HTERT RPE-1 (cell line): Measurements from ENCODE around the gene FSTL5.
"Not testable (repeated sequence)": the region's sequence is repeated elsewhere in the genome, so short reads cannot be mapped to it uniquely, and the experiment has no call there.

Experiments
- in situ Hi-C: fragments of 300-500 bp; cut with MboI; formaldehyde crosslinking; loops from 4 replicates; pipeline ENCODE4 v1.14.3; 2020; ENCODE audit warnings: low sequenced_read_pairs

The FSTL5 gene

DNA sequence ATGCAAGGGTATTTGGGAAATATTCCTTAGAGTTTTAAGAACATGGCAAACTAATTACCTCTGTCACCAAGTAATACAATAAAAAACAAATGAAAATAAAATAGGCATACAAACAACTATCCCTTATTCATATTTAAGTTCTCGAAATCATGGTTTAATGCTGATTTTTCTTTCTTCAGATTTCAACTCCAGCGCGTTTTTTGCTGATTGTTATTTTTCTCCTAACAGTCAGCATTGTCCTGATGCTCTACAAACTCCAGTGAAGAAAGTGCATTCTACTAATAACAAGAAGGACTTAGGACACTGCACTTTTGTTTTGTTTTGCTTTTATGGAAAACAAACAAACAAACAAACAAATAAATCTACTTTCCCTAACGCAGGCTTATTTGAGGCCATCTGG lies 282.4 kb downstream of the FSTL5 start:
- in situ Hi-C loops, result no loop called here

DNA sequence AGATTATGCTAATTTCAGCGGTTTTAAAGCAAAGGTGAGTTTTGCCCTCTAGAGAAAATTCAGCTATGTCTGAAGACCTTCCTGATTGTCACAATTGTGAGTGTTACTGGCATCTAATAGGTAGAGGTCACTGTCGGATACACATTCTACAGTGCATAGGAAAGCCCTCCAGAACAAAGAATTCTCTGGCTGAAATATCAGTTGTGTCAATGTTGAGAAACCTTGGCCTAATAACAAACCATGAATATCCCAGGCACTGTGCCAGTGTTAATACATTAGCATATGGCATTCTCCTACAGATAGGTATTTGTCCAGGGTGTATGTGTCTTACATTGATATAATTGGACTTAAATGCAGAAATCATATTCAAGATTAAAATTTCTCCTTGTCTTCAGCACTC lies 294.3 kb downstream of the FSTL5 start:
- in situ Hi-C loops, result no loop called here

DNA sequence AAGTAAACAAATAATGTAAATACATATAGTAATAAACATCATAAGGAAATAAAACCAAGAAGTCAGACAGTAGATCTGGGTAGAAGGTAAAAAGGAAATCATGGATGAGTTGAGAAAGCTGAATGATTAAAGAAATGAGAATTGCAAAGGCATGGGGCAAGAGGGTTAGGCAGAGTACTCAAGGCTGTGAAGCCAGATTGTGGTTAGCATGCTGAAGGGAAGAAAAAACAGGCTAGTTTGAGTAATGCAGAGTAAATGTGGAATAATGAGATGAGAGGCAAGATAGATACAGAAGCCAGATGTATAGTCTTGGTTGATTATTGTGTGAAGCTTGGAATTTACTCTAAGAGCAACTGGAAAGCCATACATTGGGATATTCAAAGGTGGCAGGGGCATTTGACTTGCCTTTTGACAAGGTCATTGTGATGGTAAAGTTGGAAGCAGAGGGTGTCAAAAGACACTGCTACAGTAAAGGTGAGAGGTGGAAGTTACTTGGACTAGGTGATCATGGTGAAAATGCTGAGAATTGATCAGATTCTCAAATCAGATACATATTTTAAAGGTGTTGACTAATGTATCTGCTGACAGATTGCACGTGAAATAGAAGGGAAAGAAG lies 307.0 kb downstream of the FSTL5 start:
- in situ Hi-C loops, result no loop called here

DNA sequence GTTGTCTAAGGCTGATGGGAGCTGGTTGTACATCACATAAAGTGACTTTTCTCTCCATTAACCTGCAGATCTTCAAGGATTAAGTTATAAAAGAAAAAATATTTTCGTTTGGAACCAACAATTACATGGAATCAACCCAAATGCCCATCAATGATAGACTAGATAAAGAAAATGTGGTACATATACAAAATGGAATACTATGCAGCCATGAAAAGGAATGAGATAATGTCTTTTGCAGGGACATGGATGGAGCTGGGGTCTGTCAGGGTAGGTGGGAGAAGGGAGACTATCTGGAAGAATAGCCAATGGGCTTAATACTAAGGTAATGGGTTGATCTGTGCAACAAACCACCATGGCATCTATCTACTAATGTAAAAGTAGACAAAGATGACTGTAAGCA lies 313.2 kb downstream of the FSTL5 start:
- in situ Hi-C loops, result no loop called here

DNA sequence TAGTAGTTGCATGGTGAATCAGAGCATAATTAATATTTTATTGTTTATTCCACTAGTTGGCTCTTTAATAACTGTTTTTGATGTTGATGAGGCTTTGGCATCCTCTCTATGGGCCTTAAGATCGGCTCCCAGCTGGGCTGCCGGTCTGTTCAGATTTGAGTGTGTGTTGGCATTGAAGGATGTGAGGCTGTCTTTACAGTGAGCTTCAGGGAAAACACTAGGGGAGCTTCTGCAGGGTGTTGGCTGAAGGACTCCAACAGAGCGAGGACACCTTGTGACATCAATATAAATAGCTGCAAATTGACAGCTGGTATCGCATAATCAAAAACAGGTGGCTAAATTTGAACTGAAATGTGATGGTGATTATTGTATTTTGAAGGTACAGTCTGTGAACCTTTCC lies 322.0 kb downstream of the FSTL5 start:
- in situ Hi-C loops, result no loop called here

DNA sequence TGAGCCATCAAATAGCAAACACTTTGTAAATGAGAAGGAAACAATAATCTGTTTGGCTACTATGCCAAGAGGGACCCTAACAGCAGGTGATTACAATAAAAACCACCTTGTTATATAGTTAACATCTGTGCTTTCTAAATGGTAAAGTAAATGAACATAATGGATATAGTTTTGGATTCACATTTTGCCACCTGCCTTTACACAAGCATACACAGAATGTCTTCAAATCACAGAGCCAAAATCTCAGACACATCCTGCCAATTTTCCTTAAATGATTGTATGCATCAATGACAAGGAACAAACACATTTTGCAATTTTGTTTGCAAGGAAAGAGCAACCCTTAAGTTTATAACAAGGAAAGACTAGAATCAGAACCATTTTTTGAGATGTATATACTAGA lies 334.2 kb downstream of the FSTL5 start:
- in situ Hi-C loops, result no loop called here

DNA sequence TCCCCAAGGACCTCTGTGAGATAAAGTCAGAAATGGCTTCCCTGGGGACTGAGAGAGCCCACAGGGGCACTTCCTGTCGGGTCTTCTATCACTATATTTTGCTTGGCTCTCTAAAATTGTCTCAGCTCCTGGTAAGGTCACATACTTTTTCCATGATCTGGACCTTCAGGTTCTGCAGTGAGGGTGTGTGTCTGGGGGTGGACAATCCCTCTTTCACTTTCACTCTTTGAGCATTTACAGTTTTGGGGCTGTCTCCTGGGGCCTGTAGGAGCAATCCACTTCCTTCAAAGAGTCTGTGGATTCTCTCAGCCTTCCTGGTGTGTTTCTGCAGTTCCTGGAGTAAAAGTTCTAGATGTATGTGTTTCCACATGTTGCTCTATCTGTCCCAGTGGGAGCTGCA lies 335.7 kb downstream of the FSTL5 start:
- in situ Hi-C loops, result no loop called here

DNA sequence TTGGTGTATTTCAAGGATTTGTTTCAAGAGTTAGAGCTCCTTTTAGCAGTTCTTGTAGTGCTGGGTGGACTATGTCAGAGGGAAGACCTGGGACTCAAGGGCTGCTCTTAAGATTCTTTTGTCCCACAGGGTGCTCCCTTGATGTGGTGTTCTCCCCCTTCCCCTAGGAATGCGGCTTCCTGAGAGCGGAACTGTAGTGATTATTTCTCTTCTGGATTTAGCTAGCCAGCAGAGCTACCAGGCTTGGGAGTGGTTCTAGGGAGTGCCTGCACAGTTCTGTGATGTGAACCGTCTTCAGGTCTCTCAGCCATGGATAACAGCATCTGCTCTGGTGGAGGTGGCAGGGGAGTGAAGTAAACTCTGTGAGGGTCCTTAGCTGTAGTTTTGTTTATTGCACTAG lies 336.8 kb downstream of the FSTL5 start:
- in situ Hi-C loops, result no loop called here

DNA sequence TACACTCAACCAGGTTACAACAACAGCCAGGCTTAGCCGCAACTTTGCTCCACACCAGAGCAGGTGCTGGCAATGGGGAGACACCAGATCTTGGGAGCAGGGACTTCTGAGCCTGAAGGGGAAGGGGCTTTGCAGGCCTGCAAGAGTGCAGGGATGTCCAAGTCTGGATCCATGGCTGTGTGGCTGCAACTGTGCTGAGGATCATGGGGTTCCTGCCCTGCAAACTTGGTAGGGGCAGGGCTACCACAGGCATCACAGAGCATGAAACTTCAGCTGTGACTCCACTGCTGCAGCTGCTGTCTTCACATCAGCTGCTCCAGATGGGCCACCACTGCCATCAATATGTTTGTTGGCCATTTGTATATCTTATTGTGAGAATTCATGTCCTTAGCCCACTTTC lies 340.4 kb downstream of the FSTL5 start:
- in situ Hi-C loops, result no loop called here

DNA sequence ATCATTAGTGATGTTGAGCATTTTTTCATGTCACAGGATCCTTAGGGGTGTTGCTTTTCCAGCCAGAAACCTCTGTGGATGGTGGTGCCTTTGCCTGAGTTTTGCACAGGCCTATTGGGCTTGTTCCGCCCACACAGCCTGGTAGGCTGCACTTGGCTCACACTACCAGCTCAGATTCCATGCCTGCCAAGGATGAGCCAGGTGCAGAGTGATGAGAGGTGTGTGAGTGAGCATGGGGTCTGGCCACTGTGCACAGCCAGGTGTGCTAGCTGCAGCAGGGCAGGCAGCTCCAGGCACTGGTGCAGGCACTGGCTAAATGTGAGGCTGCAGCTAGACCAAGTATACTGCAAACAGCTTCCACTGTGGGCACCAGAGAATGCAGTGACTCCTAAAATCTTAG lies 341.6 kb downstream of the FSTL5 start:
- in situ Hi-C loops, result no loop called here

DNA sequence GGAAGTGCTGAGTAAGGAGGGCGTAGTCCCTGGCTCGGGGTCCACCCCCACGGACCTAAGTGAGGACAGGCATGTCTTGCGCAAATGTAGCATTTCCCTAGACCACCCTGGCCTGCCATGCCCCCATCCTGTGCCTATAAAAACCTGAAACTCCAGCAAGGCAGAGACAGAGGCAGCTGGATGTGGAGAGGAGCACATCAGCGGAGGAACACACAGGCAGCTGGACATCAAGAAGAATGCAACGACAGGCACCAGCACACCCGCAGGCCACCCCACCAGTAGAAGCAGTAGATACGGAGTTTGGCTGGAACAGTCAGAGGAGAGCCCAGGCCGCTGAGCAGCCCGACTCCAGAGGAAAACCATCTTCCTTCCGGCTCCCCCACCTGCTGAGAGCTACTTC lies 345.9 kb downstream of the FSTL5 start:
- in situ Hi-C loops, result no loop called here

DNA sequence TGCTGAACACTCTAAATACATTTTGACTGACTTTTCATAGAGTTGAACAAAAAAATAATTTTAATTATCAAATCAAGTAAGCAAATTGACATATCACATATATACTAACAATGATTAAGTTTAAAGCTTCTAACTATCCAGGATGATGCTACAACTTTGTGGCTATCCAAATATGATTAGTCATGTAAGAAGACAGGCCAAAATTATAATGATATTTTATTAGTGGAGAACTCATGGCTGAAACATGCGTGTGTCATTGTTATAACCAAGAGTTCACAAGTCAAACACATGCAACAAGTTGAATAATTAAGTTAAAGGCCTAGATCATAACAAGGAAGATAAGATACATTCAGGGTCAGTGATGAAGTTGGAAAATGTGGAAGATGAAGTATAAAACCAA lies 346.8 kb downstream of the FSTL5 start:
- in situ Hi-C loops, result no loop called here

DNA sequence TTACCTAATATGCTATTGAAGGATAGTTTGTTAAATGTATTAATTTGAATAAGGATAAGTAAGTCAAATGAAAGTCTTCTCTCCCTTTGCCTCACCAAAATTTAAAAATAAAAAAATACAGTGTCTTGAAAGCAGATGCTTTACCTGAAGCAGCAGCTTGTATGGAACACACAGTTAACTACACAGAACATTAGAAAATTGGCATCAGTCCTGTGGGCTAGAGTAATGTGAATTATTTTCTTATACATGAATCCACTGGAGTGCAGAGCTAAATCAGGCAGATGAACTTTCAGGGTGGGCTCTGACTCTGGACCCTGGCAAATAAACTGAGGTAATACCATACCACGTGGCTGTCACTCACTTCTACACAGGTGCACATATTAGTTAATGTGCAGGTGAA lies 348.0 kb downstream of the FSTL5 start:
- in situ Hi-C loops, result no loop called here

DNA sequence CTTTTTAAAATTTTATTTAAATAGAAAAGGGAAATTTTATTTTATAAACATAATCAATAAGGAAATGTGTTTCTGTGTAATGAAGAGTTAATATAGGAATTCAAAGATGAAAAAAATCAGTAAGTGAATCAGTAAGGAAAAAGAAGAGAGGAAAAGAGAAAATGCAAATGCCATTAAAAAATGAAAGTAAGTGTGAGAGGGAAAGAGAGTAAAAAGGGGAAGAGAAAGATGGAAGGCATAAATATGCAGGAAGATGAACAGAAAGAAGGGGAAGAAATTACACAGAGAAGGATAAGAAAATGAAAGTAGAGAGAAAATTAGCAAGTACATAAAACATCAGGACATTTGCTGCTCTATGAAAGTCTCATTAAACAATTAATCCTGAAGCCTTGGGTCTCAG lies 349.9 kb downstream of the FSTL5 start:
- in situ Hi-C loops, result no loop called here

DNA sequence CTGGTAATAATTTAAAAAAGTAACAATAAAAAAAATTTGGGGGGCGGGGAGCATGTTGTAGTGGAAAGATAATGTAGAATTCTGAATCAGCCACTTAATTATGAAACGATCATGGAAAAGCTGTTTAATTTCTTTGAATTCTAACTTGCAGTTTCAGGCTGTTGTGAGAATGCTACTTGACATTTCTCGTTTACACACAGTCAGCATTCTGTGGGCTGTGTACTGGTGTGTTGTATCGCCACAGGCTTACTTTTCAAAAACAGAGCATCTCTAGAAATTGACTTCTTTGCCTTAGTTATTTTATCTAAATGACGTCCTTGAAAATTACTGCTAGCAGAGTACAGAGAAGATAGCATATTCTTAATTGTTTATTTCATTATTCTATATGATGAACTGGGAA lies 350.4 kb downstream of the FSTL5 start:
- in situ Hi-C loops, result no loop called here

DNA sequence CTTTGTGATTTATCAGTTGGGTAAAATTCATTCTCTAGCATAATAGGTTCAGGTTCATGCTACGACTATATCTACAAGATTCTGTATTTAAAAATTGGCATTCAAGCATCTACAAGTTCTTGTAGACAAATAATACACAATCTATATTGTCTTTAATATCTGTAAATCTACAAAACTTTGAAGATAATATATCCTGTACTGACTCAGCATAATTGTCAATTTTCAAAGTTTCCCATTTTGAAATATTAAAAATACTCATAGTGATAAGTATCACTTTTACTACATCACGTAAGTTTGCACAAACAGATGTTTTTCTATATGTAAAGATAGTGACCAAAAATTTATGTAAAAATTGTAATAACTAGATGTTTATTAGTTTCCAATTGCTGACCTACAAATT lies 360.6 kb downstream of the FSTL5 start:
- in situ Hi-C loops, result no loop called here

DNA sequence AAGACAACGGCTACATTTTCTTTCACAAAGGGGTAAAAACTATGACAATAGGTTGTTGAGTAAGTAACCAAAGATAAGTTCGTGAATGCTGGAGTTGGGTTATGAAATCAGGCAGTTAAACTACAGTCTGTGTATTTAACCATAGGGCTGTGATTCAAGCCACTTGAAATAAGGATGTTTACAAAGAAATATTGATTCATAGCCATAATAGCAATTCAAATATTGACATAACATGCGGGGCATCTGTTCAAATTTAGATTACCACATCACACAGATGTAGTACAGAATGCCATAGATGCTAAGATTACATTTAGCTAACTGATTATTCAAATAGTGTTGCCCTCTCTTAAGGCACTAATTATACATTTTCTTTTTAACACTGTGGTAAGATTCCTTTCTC lies 364.1 kb downstream of the FSTL5 start:
- in situ Hi-C loops, result no loop called here

DNA sequence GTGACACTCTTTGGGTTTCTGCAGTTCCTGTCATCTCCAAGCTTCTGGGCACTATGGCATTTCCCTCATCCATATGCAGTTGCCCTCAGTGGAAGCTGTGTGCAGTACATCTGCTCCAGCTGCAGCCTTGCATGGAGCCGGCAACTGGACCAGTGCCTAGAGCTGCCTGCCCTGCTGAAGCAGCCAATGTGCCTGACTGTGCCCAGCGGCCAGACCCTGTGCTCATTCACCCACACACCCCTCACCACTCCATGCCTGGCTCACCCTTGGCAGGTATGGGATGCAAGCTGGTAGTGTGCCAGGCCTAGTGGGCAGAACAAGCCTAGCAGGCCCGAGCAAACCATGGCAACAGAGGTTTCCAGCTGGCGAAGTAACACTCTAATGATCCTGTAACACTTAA lies 370.8 kb downstream of the FSTL5 start:
- in situ Hi-C loops, result no loop called here

DNA sequence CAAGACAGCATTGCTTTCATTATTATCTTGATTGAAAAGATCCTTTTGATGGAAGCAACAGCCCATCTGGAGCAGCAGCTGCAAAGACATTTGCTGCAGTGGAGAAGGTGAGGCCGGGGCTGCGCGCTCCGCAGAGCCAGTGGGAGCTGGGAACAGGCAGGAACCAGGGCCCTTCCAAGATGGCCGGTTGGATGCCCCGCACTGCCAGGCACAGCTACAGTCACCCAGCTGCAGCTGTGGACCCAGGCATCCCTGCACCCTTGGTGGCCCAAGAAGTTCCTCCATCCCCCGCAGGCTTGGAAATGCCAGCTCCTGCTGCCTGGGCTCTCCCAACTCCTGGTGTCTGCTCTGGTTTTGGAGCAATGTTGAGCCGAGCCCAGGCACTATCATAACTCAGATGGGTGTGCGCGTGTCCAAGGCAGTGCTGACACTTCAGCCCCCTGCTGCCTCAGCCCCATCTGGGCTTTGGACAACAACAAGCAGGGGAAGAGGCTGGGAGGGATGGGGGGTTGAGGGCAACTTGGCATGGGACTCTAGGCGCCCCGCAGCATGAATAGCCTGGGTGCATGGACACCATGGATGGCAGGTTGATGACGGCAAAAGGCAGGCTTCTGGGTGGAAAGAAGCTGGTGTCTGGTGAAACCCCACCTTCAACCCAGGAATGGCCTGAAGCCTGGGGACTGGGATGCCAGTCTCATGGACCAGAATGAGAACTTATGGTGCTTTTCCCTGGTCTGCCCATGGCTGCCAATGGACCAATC lies 371.8 kb downstream of the FSTL5 start:
- in situ Hi-C loops, result no loop called here

DNA sequence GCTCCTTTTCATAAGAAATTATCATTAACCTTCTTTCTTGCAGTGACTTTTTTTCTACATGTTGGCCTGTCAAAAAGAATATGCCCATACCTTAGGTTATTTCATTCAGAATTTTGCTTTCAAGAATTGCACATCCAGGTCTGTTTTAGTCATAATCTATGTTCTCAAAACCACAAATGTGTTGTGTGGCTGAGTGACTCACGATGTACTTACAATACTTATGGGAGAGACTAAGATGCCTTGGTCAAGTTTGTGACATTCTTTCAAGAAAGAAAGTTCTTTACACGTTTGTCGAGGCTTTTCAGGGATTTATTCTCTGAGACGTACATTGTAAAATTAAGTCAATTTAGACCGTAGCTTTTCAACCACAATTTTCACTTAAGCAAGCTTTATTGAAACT lies 396.7 kb downstream of the FSTL5 start:
- in situ Hi-C loops, result no loop called here

DNA sequence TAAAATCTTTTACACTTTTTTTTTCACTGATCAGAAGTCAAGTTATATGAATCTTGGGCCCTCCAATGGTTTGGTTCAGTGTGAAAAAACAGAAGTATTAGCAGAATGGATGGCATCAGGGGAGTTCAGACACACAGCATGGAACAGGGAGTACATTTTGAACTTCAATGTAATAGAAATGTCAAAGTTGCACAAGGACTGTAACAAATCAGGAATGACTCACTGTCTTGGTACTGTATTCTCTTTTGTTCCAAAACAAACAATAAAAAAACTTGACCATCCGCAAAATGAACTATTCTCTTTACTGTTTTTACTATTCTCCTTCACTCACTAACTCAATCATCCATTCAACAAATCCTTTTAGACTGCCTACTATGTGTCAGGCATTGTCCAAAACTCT lies 401.0 kb downstream of the FSTL5 start:
- in situ Hi-C loops, result no loop called here

DNA sequence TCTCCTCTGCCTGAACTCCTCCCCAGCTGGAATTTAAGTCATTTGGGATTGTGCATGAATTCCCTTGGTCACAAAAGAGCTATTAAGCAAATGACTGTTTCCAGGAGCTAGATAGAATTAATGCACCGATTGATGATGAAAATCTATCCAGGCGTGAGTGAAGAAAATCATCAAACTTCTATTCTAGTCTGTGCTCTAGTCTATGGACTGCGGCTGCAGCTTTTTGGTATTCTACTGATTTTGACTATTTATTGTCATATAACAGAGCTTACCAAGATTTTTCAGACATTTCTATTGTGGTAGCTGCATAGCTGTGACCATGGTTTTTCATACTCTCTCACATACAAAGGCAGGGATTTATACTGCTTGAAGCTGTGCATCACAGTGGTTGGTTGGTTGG lies 403.8 kb downstream of the FSTL5 start:
- in situ Hi-C loops, result no loop called here

DNA sequence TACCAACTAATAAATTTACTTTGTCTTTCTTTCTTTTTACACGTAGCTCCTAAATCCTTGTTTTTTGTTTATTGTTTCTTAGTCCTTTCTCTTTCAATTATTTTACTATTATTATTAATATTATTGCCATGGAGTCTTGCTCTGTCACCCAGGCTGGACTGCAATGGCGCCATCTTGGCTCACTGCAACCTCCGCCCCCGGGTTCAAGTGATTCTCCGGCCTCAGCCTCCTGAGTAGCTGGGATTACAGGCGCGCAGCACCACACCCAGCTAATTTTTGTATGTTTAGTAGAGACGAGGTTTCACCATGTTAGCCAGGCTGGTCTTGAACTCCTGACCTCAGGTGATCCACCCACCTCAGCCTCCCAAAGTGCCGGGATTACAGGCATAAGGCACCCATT lies 405.4 kb downstream of the FSTL5 start:
- in situ Hi-C loops, result not testable (repeated sequence)
